HG03139 (cell line): ENCODE results near the gene HNRNPM.
"Not testable (repeated sequence)": the region's sequence is repeated elsewhere in the genome, so short reads cannot be mapped to it uniquely, and the experiment has no call there.

Experiments used
- ATAC-seq: cut with Tn5 transposase; IDR thresholded peaks from one replicate; pipeline ENCODE4 v1.9.1; 2021; ENCODE audit not compliant: unreplicated experiment

HNRNPM gene

DNA sequence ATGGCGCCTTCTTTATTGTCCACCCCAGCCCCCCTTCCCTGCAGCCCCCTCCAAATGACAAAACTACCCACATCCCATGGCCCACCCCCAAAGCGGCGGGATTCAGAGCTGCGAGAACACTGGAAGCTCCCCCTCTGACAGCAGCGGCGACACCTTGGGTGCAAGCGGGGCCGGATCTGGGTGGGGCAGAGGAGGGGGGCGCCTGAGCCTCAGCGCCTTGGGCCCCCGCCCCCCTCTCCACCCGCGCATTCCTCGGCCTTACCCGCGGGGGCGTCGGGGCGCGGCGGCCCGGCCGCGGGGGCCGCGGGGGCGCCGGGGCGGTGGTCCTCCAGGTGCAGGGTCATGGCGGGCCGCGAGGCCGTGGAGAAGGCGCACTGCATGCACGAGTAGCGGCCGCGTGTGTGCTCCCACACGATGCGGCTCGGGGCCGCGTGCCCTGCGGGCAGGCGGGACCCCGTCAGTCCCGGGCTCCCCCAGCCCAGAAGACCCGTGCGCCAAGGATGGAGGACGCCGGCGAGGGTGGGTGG lies 65.9 kb downstream of the HNRNPM start:
- no peak for ATAC-seq

GRCh38 chr19:8511573-8512101 lies 66.9 kb downstream of the HNRNPM start:
- no peak for ATAC-seq

GRCh38 chr19:8512115-8512967 lies 67.6 kb downstream of the HNRNPM start:
- no peak for ATAC-seq

DNA sequence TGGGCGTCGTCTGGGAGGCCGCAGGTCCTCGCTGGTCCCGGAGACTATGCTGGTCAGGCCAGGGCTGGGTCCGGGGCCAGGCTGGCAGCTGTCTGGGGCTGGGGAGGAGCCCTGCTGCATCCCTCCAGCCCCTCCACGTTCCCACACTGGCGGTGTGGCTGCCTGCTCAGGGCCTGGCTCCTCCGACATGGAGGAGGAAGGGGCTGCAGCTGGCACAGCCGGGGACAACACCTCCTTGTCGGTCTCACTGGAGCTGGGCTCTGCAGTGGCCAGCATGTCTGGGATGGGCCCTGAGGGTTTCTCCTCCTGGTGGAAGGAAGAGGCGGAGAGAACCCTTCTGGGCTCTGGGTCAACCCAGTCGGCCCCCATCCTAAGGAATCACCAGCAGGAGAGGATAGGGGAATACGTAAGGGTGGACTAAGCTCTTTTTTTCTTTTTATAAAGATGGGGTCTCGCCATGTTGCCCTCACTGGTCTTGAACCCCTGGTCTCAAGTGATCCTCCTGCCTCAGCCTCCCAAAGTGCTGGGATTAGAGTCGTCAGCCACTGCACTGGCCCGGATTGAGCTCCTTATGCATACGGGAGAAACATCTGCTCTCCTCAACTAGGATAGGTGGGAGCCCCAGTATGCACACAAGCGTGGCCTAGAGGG lies 68.4 kb downstream of the HNRNPM start:
- no peak for ATAC-seq

DNA sequence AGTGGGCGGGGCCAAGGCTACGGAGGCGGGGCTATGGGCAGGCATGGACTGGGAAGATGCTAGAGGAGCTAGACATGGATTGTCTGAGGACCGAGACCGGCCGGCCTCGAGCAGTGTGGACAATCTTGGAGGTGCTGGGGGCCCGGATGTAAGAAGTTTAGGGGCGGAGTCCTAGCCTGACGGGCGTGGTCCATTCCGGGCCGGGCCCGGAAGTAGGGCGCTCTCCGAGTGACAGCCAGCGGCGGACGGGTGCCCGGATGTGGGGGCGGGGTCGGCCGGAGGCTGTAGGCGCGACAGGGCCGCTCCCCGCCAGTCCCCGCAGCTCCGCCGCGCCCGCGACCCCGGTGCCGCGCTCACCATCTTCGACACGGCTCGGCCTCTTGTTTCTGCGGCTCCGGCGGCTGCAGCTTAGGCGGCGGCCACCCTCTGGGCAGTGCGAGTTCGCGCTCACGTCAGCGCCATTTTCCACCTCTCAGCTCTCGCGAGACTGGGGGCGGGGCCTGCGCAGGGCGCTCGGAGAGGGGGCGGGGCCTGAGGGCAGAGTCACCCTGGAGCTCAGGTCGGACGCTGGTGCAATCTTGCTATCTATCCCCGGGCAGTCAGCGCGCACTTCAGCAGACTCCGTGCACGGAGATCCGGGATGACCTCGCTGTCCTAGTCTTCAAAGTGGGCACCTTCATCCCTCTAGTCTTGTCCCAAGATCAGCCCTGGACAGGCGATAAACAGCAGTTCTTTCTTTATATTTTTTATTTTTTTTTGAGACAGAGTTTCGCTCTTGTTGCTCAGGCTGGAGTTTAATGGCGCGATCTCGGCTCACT lies 69.1 kb downstream of the HNRNPM start, which contains the start of gene ZNF414:
ZNF414 (minus strand) TSS at position 481 of the 818 bp plus-strand sequence; CDS start at position 360, 121 bp downstream.
- peak; percentile 79 for ATAC-seq

DNA sequence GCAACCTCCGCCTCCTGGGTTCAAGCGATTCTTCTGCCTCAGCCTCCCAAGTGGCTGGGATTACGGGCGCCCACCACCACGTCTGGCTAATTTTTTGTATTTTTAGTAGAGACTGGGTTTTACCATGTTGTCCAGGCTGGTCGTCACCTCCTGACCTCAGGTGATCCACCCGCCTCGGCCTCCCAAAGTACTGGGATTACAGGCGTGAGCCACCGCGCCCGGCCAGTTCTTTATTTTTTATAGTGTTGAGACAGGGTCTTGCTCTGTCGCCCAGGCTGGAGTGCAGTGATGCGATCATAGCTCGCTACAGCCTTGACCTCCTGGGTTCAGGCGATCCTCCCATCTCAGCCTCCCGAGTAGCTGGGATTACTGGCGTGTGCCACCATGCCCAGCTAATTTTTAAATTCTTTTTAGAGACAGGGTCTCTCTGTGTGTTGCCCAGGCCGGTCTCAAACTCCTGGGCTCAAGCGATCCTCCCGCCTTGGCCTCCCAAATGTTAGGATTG lies 69.8 kb downstream of the HNRNPM start:
- not testable (repeated sequence) for ATAC-seq

GRCh38 chr19:8515317-8515716 lies 70.5 kb downstream of the HNRNPM start:
- ATAC-seq: no peak

- ATAC-seq: no peak
Observed at GRCh38 chr19:8517551-8518442, 73.0 kb downstream of the HNRNPM start.

DNA sequence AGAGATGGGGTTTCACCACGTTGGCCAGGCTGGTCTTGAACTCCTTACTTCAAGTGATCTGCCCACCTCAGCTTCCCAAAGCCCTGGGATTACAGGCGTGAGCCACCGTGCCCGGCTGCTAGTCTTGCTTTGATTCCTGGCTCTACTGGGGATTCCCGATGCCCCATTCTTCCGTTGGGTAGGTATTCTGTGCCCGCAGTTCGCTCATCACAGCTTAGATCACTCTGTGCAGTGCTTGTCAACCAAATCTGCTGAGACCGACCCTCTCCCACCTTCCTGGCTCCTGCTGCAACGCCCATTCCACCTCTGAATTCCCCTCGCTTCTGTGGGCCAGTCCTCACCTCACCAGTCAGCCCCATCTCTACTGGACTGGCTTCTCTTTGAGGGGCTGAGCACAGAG lies 73.8 kb downstream of the HNRNPM start:
- no peak for ATAC-seq

- ATAC-seq: no peak
Observed at GRCh38 chr19:8519388-8519787, 74.6 kb downstream of the HNRNPM start.

- ATAC-seq: no peak
Observed at GRCh38 chr19:8525401-8525684, 80.6 kb downstream of the HNRNPM start.

- no peak for ATAC-seq
Observed at GRCh38 chr19:8526345-8527091, 81.7 kb downstream of the HNRNPM start.

DNA sequence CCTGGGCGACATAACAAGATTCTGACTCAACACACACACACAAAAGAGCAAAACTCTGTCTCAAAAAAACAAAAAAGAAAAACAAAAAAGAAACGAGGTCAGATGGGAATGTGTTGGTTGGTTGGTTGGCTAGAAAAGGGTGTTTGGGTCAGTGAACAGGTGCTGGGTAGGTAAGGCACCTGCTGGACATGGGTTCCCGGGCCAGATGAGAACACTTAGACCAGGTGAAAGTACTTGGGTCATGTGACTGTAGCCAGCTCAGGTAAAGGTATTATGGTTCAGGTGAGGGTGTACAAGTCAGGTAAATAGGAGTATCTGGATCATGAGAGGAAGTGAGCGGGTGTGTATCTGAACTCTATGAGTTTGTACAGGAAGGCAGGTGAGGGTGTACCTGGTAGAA lies 83.7 kb downstream of the HNRNPM start:
- no peak for ATAC-seq

GRCh38 chr19:8529369-8530006 lies 84.7 kb downstream of the HNRNPM start:
- no peak for ATAC-seq

DNA sequence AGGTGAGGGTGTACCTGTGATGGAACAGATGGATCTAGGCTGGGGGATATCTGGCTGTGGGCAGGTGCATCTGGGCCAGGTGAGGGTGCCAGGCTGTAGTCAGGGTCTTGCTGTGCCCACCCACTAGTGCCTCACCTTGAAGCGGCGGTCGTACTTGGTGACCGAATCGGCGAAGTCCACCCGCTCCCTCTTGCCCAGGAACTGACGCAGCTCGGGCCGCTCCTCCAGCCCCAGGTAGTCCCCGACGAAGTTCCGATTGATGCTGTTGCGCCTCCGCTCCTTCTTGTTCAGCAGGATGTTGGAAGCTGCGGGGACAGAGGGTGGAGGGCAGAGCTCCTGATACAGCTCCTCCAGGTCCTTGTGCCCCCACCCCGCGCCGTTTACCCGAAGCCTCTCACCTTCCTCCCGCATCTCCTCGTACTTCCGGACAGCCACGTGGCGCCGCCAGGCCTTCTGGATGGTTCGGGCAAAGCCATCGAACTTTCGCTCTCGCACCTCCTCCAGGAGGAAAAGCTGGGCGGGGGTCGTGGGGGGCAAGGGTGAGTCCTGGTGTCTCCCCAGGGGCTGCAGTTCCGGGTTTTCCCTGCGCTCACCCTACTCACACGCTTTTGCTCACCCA lies 85.4 kb downstream of the HNRNPM start:
- ATAC-seq: no peak

DNA sequence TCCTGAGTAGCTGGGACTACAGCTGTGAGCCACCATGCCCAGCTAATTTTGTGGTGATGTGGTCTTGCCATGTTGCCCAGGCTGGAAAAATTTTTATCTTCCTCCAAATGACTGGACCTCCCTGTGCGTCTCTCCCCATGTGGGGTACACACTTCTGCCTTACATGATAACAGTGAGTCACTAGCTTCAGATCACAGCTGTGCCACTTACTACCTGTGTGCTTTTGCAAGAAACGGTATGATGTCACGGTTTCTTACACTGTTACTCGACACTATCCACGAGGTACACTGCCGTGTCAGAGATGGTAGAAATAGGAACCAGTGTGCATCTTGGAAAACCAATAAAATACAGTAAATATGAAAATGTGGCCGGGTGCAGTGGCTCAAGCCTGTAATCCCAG lies 86.7 kb downstream of the HNRNPM start:
- no peak for ATAC-seq

DNA sequence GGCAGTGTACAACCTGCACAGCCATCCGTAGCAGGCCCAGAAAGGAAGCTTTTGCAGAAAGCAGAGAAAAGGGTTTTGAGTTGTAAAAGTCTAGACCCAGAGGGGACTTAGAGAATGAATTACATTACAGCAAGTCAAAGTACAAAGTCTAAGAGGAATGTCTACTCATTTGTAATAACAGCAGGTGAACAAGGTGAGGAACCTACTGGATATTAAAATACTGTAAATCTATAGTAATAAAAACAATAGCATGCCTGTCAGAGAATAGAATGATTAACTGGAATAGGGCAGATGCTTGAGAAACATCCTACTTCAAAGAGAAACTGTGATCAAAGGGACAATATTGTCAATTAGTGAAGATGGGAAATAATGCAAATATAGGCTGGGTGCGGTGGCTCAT lies 87.5 kb downstream of the HNRNPM start:
- no peak for ATAC-seq

DNA sequence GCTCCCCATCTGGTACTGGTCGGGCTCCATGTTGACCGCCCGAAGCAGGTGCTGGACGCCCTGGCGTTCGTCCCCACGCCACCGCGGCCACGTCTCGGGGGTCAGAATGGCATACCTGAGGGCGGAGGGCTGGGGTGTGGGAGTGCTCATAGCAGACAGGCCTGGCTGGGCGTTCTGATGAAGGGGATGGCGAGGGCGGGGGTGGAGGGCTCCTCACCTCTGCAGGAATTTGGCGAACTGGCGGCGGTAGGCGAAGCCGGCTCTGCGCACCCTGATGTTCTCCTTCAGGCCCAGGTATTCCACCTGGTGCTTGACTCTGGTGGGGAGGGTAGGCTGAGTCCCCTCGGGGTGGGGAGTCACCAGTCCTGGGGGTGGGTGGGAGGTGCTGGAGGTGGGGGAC lies 91.5 kb downstream of the HNRNPM start:
- no peak for ATAC-seq
